Naive thymus-derived CD4-positive, alpha-beta T cell (primary cell): Measurements from ENCODE around the gene SLC39A11. TPM values are rescaled to one million over a fixed set of nuclear protein-coding genes. Genes with fewer than 3 reads are reported as not detected.

Experiments
- ATAC-seq: fragments of 150-1000 bp; cut with Tn5 transposase; 2 replicates; pipeline ENCODE4 v1.10.0; 2021; ENCODE audit warnings: mild to moderate bottlenecking, moderate library complexity
- CTCF ChIA-PET: fragments of 350-600 bp; sonication (Branson Sonifier 250); formaldehyde crosslinking; loops from one replicate; lab custom pipeline; 2021; ENCODE audit warnings: antibody characterized with exemption; lab: Charles Lee
- POLR2A ChIA-PET: fragments of 350-600 bp; sonication (Branson Sonifier 250); formaldehyde crosslinking; loops from one replicate; lab custom pipeline; 2021; ENCODE audit warnings: antibody characterized with exemption, inconsistent platforms; lab: Charles Lee
- DNase-seq, 9 donors: peaks; one replicate each; pipeline versions ENCODE4 v3.0.0 to v3.0.0-alpha.2; 2020 to 2022; ENCODE audit warnings: mixed read lengths in 1 of 9
- H3K27ac ChIP-seq: one replicate; pipeline ENCODE4 v1.7.0; 2013; ENCODE audit warnings: mild to moderate bottlenecking, low read depth, low read length, moderate library complexity
- H3K27me3 ChIP-seq, 2 donors: one replicate each; pipeline ENCODE4 v1.7.0; 2013; ENCODE audit warnings: low read length in 2 of 2, mild to moderate bottlenecking in 2 of 2, moderate library complexity in 2 of 2; ENCODE audit not compliant: control insufficient read depth in 2 of 2, insufficient read depth in 2 of 2
- H3K36me3 ChIP-seq, 3 experiments: 1 replicate in 2 of 3; 2 replicates in 1 of 3; pipeline ENCODE4 v1.7.0; 2013; ENCODE audit warnings: low read length in 3 of 3, mild to moderate bottlenecking in 3 of 3, moderate library complexity in 1 of 3; ENCODE audit not compliant: insufficient read depth in 3 of 3, control insufficient read depth in 2 of 3
- H3K4me1 ChIP-seq, 2 donors: one replicate each; pipeline ENCODE4 v1.7.0; 2013; ENCODE audit warnings: low read length in 2 of 2, mild to moderate bottlenecking in 2 of 2, moderate library complexity in 1 of 2; ENCODE audit not compliant: control insufficient read depth in 2 of 2, insufficient read depth in 2 of 2
- H3K4me3 ChIP-seq: 2 replicates; pipeline ENCODE4 v1.7.0; 2013; ENCODE audit warnings: mild to moderate bottlenecking, low read length
- H3K9me3 ChIP-seq, 3 experiments: 1 replicate in 2 of 3; 2 replicates in 1 of 3; pipeline ENCODE4 v1.7.0; 2013; ENCODE audit warnings: low read length in 3 of 3; ENCODE audit not compliant: control insufficient read depth in 2 of 3
- H3K27ac Mint-ChIP-seq, 9 donors: one replicate each; pipeline ENCODE4 v1.8.0; 2020 to 2022; ENCODE audit warnings: mixed read lengths in 9 of 9, mild to moderate bottlenecking in 8 of 9, moderate library complexity in 5 of 9, inconsistent platforms in 2 of 9
- H3K27me3 Mint-ChIP-seq, 5 donors: one replicate each; pipeline ENCODE4 v1.8.0; 2021 to 2022; ENCODE audit warnings: mixed read lengths in 5 of 5, mild to moderate bottlenecking in 1 of 5
- H3K36me3 Mint-ChIP-seq, 5 donors: one replicate each; pipeline ENCODE4 v1.8.0; 2020 to 2022; ENCODE audit warnings: mixed read lengths in 5 of 5, mild to moderate bottlenecking in 3 of 5, inconsistent platforms in 1 of 5
- H3K4me1 Mint-ChIP-seq, 7 donors: one replicate each; pipeline ENCODE4 v1.8.0; 2020 to 2022; ENCODE audit warnings: mixed read lengths in 7 of 7, mild to moderate bottlenecking in 3 of 7, inconsistent platforms in 1 of 7
- H3K4me3 Mint-ChIP-seq, 10 donors: one replicate each; pipeline ENCODE4 v1.8.0; 2020 to 2022; ENCODE audit warnings: mild to moderate bottlenecking in 10 of 10, mixed read lengths in 10 of 10, moderate library complexity in 6 of 10, inconsistent platforms in 2 of 10
- H3K9me3 Mint-ChIP-seq, 11 donors: one replicate each; pipeline ENCODE4 v1.8.0; 2020 to 2022; ENCODE audit warnings: mixed read lengths in 11 of 11, mild to moderate bottlenecking in 4 of 11, inconsistent platforms in 1 of 11, moderate library complexity in 1 of 11
- intact Hi-C, 2 donors: fragments of 100-400 bp; cut with micrococcal nuclease; formaldehyde crosslinking; loops; one replicate each; pipeline ENCODE4 v1.15.1; 2023
- polyA plus RNA-seq, 2 donors: library from polyadenylated mRNA; unstranded; fragments of 300-500 nt; fragmentation: Illumina TruSeq; gene quantifications; one replicate each; pipeline ENCODE4 v1.2.3, GENCODE V29; 2021
- total RNA-seq, 6 experiments: library from RNA in 5 of 6; stranded (reverse) in 5 of 6; gene quantifications; 1 replicate in 5 of 6; 2 replicates in 1 of 6; pipeline ENCODE4 v1.2.3 and lab custom pipeline; 2021 to 2026

Gene SLC39A11
- total and polyA plus RNA-seq, 7 experiments from 2014 or later, result 8.5 to 36.7 (median 19.8) TPM

GRCh38 chr17:72603420-72604242, 488.9 kb downstream of the SLC39A11 start:
- ChIA-PET CTCF (no interaction called here), POLR2A (no interaction called here)
- H3K27ac ChIP-seq, result no peak overlapping the region
- H3K4me3 ChIP-seq, result no peak overlapping the region
- Mint-ChIP-seq H3K4me3 (no peak overlapping the region), H3K36me3 (peaks cover 0 to 15% (median 0%) of the 10 kb centered on the region in 5 donors), H3K27me3 (peaks cover 12 to 42% (median 41%) of the 10 kb centered on the region in 5 donors), H3K9me3 (peaks cover 0 to 18% (median 10%) of the 10 kb centered on the region in 11 donors), H3K4me1 (no peaks in the 10 kb centered on the region), H3K27ac (no peak overlapping the region)
- no peaks in the 10 kb centered on the region for H3K4me1 ChIP-seq
- H3K36me3 ChIP-seq, result no peaks in the 10 kb centered on the region
- intact Hi-C loops, result no loop called here
- H3K9me3 ChIP-seq, result no peaks in the 10 kb centered on the region
- no peak for DNase-seq
- ATAC-seq, result no peak
- H3K27me3 ChIP-seq, result no peaks in the 10 kb centered on the region

DNA sequence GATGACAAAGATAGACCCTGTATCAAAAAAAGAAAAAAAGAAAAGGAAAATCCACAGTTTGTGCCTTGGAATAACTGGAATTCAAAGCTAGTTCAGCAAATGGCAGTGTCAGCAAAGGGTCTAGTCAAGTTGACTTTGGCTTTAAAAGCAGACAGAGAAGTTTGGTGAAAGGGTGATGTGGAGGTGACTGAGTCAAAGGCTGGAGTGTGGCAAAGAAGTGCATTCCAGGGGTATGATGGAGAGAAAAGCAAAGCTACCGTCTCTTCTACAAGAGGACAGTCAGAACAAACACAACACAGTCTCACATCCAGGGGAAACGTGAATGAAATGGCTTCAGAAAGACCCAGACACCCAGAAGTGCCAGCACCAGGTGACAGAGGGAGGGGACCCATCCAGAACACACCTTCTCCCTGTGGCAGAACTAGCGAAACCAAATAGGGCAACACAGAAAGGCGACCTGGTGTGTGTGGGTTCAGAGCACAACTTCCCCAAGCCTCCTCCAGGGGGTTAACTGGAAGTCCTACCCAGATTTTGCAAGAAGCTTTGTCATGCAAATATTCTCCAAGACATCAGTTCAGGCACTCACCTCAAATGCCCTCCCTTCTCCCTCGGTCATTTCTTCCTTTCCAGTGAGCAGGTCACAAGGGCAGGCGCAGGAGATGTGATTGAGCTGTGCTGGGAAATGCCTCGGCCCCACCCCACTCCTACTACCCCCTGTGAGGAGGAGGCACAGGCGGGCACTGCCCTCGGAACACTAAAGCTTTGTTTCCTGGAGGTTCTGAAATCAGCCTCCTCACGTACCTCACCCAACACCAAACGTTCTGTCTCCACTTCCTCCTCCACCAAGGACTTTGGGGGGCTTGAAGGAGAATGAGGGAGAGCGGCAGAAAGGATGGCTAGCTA, 489.7 kb downstream of the SLC39A11 start:
- Histone ChIP-seq H3K36me3 (no peaks in the 10 kb centered on the region), H3K27ac (no peak overlapping the region), H3K4me1 (no peaks in the 10 kb centered on the region), H3K4me3 (no peak overlapping the region), H3K9me3 (no peaks in the 10 kb centered on the region), H3K27me3 (no peaks in the 10 kb centered on the region)
- intact Hi-C loops, result no loop called here
- ChIA-PET CTCF (no interaction called here), POLR2A (no interaction called here)
- ATAC-seq (no peak), DNase-seq (no peak)
- H3K4me1 Mint-ChIP-seq, result no peaks in the 10 kb centered on the region
- peaks cover 0 to 10% (median 5%) of the 10 kb centered on the region in 11 donors for H3K9me3 Mint-ChIP-seq
- H3K4me3 Mint-ChIP-seq, result no peak overlapping the region
- H3K36me3 Mint-ChIP-seq, result peaks cover 0 to 8% (median 0%) of the 10 kb centered on the region in 5 donors
- peaks cover 12 to 41% (median 38%) of the 10 kb centered on the region in 5 donors for H3K27me3 Mint-ChIP-seq
- H3K27ac Mint-ChIP-seq, result no peak overlapping the region

- ChIA-PET POLR2A (no interaction called here), CTCF (no interaction called here)
- no peak overlapping the region for H3K4me3 ChIP-seq
- Mint-ChIP-seq H3K4me1 (no peaks in the 10 kb centered on the region), H3K4me3 (no peak overlapping the region), H3K36me3 (no peaks in the 10 kb centered on the region), H3K27me3 (peaks cover 22 to 52% (median 42%) of the 10 kb centered on the region in 5 donors), H3K9me3 (peaks cover 0 to 4% (median 0%) of the 10 kb centered on the region in 11 donors), H3K27ac (no peak overlapping the region)
- no peak for ATAC-seq
- no peaks in the 10 kb centered on the region for H3K4me1 ChIP-seq
- H3K27ac ChIP-seq, result no peak overlapping the region
- intact Hi-C loops, result no loop called here
- DNase-seq, result no peak
- H3K36me3 ChIP-seq, result no peaks in the 10 kb centered on the region
- no peaks in the 10 kb centered on the region for H3K27me3 ChIP-seq
- no peaks in the 10 kb centered on the region for H3K9me3 ChIP-seq
These were observed 491.6 kb downstream of the SLC39A11 start for GRCh38 chr17:72600934-72601333.

- Mint-ChIP-seq H3K9me3 (peaks cover 0 to 2% (median 0%) of the 10 kb centered on the region in 11 donors), H3K27me3 (peaks cover 22 to 52% (median 49%) of the 10 kb centered on the region in 5 donors), H3K4me1 (no peaks in the 10 kb centered on the region), H3K4me3 (no peak overlapping the region), H3K36me3 (no peaks in the 10 kb centered on the region), H3K27ac (no peak overlapping the region)
- Histone ChIP-seq H3K4me1 (no peaks in the 10 kb centered on the region), H3K4me3 (no peak overlapping the region), H3K27me3 (no peaks in the 10 kb centered on the region), H3K27ac (no peak overlapping the region), H3K36me3 (no peaks in the 10 kb centered on the region), H3K9me3 (no peaks in the 10 kb centered on the region)
- no peak for ATAC-seq
- no peak for DNase-seq
- POLR2A ChIA-PET, result no interaction called here
- intact Hi-C loops, result no loop called here
- CTCF ChIA-PET, result no interaction called here
These were observed 492.6 kb downstream of the SLC39A11 start for GRCh38 chr17:72599891-72600290.

DNA sequence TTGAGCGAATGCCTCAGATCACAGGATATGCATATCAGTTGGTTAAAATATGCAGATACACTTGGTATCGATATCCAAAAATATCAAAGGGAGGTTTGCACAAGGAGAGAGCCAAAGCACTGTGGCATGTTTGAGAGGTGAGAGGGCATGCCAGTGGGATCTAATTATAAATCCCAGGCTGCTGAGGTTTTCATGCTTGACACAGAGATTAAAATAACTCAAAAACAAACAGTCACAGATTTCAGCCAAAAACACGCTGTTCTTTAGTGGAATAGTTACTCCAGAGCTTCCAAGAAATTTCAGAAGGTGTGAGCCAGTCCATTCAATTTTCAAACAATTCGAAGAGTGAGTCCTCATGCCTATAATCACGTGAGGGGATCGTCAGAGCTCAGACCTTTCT, 493.8 kb downstream of the SLC39A11 start:
- CTCF ChIA-PET, result no interaction called here
- H3K9me3 ChIP-seq, result no peaks in the 10 kb centered on the region
- no peaks in the 10 kb centered on the region for H3K36me3 Mint-ChIP-seq

DNA sequence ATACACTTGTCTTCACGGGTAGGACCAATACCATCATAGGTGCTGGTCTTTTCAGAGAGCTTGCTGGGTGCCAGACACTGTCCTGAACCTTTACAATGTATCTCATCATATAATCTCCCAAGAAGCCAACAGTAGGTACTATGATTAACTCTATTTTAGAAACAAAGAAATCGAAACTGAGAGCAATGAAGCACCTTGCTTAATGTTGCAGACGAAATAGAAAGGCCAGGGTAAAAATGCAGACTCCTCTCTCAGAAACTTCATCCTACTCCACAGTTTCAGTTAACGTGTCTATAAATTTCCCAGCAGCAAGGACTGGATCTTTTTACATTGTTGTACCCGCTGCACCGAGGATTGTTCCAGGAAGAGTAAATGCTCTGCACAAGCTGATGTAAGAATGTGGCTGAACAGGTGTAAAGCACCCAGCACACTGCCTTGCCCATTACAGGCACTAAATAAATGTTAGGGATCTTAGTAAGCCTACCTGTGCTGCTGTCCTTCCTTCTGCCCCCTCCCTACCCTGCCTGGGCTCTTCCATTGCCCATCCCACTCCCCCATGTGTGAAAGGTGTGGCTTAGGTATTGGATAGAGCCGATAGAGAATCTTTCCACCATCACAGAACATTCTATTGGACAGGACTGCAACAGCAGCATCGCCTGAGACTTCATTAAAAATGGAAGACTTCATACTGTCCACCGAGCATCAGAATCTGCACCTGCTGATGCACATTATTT, 495.0 kb downstream of the SLC39A11 start:
- intact Hi-C loops, result no loop called here
- Mint-ChIP-seq H3K4me3 (no peak overlapping the region), H3K36me3 (no peaks in the 10 kb centered on the region), H3K27ac (no peak overlapping the region), H3K9me3 (peaks cover 0 to 2% (median 0%) of the 10 kb centered on the region in 11 donors), H3K4me1 (peaks cover 0 to 5% (median 0%) of the 10 kb centered on the region in 7 donors), H3K27me3 (peaks cover 34 to 63% (median 53%) of the 10 kb centered on the region in 5 donors)
- Histone ChIP-seq H3K27me3 (no peaks in the 10 kb centered on the region), H3K9me3 (no peaks in the 10 kb centered on the region), H3K27ac (no peak overlapping the region), H3K4me3 (no peak overlapping the region), H3K36me3 (no peaks in the 10 kb centered on the region), H3K4me1 (no peaks in the 10 kb centered on the region)
- ChIA-PET CTCF (no interaction called here), POLR2A (no interaction called here)
- DNase-seq, result no peak
- no peak for ATAC-seq

More for the DNA sequence above, 493.8 kb downstream of the SLC39A11 start:
- H3K36me3 ChIP-seq, result no peaks in the 10 kb centered on the region
- H3K9me3 Mint-ChIP-seq, result peaks cover 0 to 2% (median 0%) of the 10 kb centered on the region in 11 donors
- no peak for DNase-seq
- peaks cover 27 to 58% (median 48%) of the 10 kb centered on the region in 5 donors for H3K27me3 Mint-ChIP-seq
- no peak for ATAC-seq
- H3K4me3 ChIP-seq, result no peak overlapping the region
- no peaks in the 10 kb centered on the region for H3K4me1 ChIP-seq
- H3K27me3 ChIP-seq, result no peaks in the 10 kb centered on the region
- H3K27ac ChIP-seq, result no peak overlapping the region
- intact Hi-C loops, result no loop called here
- H3K4me1 Mint-ChIP-seq, result no peaks in the 10 kb centered on the region
- no peak overlapping the region for H3K4me3 Mint-ChIP-seq
- no peak overlapping the region for H3K27ac Mint-ChIP-seq
- POLR2A ChIA-PET, result no interaction called here
